NCI-H1092 treated with DMSO at 0.1 percent for 48 hours (cell line): Measurements from ENCODE around the gene NMNAT2.
A peak's percentile ranks its signal among the peaks of the same experiment; 100 is the strongest.
"Not testable (repeated sequence)": the region's sequence is repeated elsewhere in the genome, so short reads cannot be mapped to it uniquely, and the experiment has no call there.

Experiments
- DNase-seq: peaks from one replicate; lab custom pipeline; 2025; lab: John Stamatoyannopoulos, UW

The NMNAT2 gene

GRCh38 chr1:183416850-183417771 is 1.1 kb downstream of the NMNAT2 start:
- peak; percentile 35 for DNase-seq

- DNase-seq, result no peak
Observed at GRCh38 chr1:183414365-183414764, 3.8 kb downstream of the NMNAT2 start.

- DNase-seq, result no peak
Observed at GRCh38 chr1:183411091-183411490, 7.1 kb downstream of the NMNAT2 start.

- DNase-seq, result no peak
Observed at GRCh38 chr1:183407961-183408360, 10.2 kb downstream of the NMNAT2 start.

- DNase-seq, result no peak
Observed at GRCh38 chr1:183407474-183407873, 10.7 kb downstream of the NMNAT2 start.

GRCh38 chr1:183404476-183404875 is 13.7 kb downstream of the NMNAT2 start:
- DNase-seq, result no peak

GRCh38 chr1:183403498-183403897 is 14.7 kb downstream of the NMNAT2 start:
- DNase-seq, result no peak

- not testable (repeated sequence) for DNase-seq
Observed at GRCh38 chr1:183401565-183401964, 16.6 kb downstream of the NMNAT2 start.

- DNase-seq, result no peak
Observed at GRCh38 chr1:183394435-183394834, 23.7 kb downstream of the NMNAT2 start.

GRCh38 chr1:183391863-183392262 is 26.3 kb downstream of the NMNAT2 start:
- no peak for DNase-seq

- DNase-seq, result no peak
Observed at GRCh38 chr1:183390561-183390960, 27.6 kb downstream of the NMNAT2 start.

GRCh38 chr1:183388735-183389134 is 29.4 kb downstream of the NMNAT2 start:
- no peak for DNase-seq

GRCh38 chr1:183385340-183386144 is 32.6 kb downstream of the NMNAT2 start:
- no peak for DNase-seq

GRCh38 chr1:183379951-183380350 is 38.2 kb downstream of the NMNAT2 start:
- DNase-seq, result no peak

GRCh38 chr1:183375381-183375780 is 42.8 kb downstream of the NMNAT2 start:
- no peak for DNase-seq

GRCh38 chr1:183374825-183375224 is 43.4 kb downstream of the NMNAT2 start:
- no peak for DNase-seq

- DNase-seq, result no peak
Observed at GRCh38 chr1:183372586-183373230, 45.5 kb downstream of the NMNAT2 start.

GRCh38 chr1:183370399-183371058 is 47.7 kb downstream of the NMNAT2 start:
- DNase-seq, result no peak

GRCh38 chr1:183368213-183369108 is 49.7 kb downstream of the NMNAT2 start:
- no peak for DNase-seq

- no peak for DNase-seq
Observed at GRCh38 chr1:183366116-183366515, 52.1 kb downstream of the NMNAT2 start.

- no peak for DNase-seq
Observed at GRCh38 chr1:183365676-183366075, 52.5 kb downstream of the NMNAT2 start.
